ENCODE results near the gene SMAD7. TPM values are rescaled to one million over a fixed set of nuclear protein-coding genes. Genes with fewer than 3 reads are reported as not detected.

The SMAD7 gene
- total RNA-seq, 4 donors from 2014 or later, result 42.9 to 100 (median 68.7) TPM

DNA sequence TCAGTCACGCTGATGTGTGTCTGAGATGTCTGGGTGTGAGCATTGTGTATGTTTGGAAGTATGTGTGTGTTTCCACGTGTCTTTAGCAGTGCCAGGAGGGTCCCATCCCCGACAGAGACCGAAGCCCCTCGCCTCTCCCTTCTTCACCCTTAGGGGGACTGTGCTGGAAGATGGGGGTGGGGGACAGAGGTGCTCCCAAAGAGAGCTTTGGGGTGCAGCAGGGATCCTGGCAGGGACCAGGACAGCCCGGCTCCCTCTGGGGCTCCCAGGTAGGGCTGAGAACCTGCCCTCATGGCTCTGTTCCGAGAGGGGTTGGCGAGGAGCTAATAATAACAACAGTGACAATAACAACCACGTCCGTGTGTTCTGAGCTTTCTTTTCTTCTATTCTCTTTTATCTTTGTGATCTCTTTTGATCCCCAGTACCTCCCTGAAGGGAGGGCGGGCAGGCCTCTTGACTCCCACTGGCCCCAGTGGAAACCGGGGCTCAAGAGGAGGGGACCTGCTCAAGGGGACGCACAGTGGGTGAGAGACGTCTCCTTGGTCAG, 57.6 kb downstream of the SMAD7 start:
- Histone ChIP-seq H3K4me3 (no peak overlapping the region), H3K27ac (no peak overlapping the region), H3K4me1 (peaks cover 0 to 17% (median 3%) of the 10 kb centered on the region in 4 donors), H3K9me3 (no peaks in the 10 kb centered on the region), H3K36me3 (no peaks in the 10 kb centered on the region), H3K27me3 (no peaks in the 10 kb centered on the region)
- peak in 1 of 3 donors; percentile 20 for DNase-seq
- no peak for TF ChIP-seq POLR2A (IDR thresholded peaks at IDR 0.05)
- TF ChIP-seq, protein P1, sequence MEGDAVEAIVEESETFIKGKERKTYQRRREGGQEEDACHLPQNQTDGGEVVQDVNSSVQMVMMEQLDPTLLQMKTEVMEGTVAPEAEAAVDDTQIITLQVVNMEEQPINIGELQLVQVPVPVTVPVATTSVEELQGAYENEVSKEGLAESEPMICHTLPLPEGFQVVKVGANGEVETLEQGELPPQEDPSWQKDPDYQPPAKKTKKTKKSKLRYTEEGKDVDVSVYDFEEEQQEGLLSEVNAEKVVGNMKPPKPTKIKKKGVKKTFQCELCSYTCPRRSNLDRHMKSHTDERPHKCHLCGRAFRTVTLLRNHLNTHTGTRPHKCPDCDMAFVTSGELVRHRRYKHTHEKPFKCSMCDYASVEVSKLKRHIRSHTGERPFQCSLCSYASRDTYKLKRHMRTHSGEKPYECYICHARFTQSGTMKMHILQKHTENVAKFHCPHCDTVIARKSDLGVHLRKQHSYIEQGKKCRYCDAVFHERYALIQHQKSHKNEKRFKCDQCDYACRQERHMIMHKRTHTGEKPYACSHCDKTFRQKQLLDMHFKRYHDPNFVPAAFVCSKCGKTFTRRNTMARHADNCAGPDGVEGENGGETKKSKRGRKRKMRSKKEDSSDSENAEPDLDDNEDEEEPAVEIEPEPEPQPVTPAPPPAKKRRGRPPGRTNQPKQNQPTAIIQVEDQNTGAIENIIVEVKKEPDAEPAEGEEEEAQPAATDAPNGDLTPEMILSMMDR (IDR thresholded peaks at IDR 0.05), result no peak

DNA sequence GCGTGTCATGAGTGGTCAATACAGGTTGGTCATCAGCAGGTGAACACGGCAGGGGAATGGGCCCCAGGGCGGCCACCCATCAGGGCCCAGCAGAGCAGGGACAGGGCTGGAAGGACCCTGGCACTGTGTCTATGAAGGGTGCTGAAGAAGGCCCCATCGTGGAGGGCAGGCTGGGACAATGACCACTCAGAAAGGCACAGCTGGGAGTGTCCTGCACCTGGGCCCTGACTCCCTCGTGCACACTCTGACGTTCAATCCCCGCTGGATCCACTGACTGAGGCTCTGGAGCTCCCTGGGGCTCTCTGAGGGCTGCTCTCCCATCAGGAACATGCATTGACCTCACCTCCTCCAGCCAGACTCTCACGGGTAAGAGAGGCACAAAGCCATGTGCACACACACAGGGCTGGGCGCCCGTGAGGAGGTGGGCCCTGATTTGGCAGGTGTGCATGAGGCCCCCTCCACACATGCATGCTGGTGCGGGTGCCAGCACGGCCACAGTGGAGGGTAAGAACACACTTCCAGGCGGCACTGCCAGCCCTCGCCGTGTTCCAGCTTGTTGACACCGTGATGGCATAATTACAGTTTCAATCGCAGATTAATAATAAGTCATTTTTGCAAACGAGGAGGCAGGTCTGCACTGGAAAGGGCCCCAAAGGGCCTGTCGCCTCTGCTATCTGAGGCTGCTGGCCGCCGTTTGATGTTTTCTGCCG, 58.5 kb downstream of the SMAD7 start:
- no peak overlapping the region for H3K4me3 ChIP-seq
- no peaks in the 10 kb centered on the region for H3K27me3 ChIP-seq
- DNase-seq, result peak in 1 of 3 donors; percentile 15
- H3K36me3 ChIP-seq, result no peaks in the 10 kb centered on the region
- H3K27ac ChIP-seq, result no peak overlapping the region
- no peaks in the 10 kb centered on the region for H3K9me3 ChIP-seq
- H3K4me1 ChIP-seq, result peaks cover 0 to 17% (median 3%) of the 10 kb centered on the region in 4 donors
- TF ChIP-seq POLR2A (IDR thresholded peaks at IDR 0.05), result no peak
- TF ChIP-seq, protein P1 (IDR thresholded peaks at IDR 0.05), result no peak

DNA sequence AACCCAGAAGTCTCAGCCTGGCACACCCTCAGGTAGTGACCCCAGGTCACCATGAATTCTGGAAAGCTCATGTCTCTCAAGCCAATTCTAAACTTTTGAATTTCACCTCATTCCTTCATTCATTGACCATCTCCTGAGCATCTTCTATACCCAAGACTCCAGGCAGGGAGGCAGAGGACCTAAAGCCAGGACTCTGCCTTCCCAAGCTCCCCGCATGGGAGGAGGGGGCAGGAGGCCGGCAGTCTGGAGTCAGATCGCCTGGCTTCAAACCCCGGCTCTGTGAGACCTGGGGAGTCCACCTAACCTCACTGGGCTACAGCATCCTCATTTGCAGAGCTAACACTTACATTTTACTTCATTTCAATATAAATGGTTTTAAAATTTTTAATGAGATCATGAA, 59.0 kb downstream of the SMAD7 start:
- Histone ChIP-seq H3K27ac (no peak overlapping the region), H3K27me3 (no peaks in the 10 kb centered on the region), H3K4me3 (no peak overlapping the region), H3K36me3 (no peaks in the 10 kb centered on the region), H3K4me1 (peaks cover 0 to 17% (median under 1%) of the 10 kb centered on the region in 4 donors), H3K9me3 (no peaks in the 10 kb centered on the region)
- TF ChIP-seq, protein P1 (IDR thresholded peaks at IDR 0.05), result no peak
- no peak for TF ChIP-seq POLR2A (IDR thresholded peaks at IDR 0.05)
- no peak for DNase-seq

DNA sequence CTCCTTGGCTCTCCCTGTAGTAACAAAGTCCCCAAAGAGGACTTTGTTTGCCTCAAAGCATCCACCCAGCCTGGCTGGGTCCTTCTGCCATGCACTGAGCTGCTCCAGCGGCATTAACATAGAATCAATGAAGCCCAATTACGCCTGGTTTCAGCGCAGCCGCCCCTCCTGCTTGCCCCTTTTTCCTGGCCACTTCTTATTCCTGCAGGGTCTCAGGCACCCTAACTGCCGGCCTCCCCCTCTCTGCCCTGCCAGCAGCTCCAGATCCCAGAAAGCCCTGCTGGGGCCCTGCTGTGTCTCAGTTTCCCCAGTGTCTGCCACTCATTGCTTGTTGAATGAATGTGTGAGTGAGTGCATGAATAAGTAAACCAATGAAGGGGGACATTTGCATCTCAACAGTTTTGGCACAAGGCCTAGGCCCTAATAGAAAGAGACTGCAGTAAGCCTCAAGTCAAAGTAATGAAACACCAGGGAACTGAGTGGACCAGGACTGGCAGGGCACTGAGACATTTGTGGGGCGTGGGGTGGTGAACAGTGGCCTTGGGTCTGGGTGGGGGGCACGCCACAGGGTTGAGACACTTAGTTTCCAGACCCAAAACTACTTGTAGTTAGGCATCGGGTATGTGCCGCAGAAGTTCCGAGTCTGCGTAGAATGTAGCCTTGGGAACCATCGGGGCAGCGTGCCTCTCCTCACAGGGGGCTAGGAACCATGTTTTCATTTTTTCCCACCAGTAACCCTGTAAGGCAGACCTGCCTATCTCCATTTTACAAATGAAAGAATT, 60.6 kb downstream of the SMAD7 start:
- Histone ChIP-seq H3K27ac (no peak overlapping the region), H3K9me3 (no peaks in the 10 kb centered on the region)
- TF ChIP-seq POLR2A (IDR thresholded peaks at IDR 0.05), result no peak
- TF ChIP-seq, protein P1 (IDR thresholded peaks at IDR 0.05), result no peak

DNA sequence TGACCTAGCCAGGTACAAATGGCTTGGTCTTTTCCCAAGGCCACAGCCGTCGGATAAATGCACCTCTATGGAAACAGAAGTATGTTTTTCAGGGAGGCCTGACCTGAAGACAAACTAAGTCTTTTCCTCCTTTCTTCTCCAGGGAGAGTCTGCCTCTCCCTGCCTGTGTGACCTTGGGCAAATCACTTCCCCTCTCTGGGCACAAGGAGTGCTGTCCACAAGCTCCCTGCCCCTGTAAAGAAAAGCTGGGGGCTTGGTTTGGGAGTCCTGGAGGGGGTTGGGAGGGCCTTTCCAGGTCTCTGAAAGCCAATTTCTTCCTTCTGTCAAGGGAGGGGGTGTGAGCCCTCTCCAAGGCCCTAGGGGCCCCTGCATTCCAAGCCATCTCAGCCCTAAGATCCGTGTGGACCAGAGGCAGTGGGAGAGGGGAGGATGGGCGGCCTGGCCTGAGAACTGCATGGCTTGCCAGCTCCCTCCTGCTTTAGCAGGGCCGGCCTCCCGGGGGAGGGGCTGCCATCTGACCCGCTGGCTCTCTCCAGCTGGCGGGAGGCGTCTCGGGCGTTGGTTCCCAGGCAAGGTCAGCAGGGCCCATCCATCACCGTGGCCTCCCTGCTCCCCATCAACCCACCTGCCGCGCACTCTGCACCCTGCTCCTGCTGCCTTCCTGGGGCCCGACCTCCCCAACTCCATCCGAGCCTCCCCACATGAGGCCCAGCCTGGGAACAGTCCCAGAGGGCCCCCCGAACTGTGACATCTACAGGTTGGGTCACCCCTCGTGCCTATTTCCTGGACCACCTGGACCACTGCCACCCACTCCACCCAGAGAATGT, 61.4 kb downstream of the SMAD7 start:
- H3K27ac ChIP-seq, result no peak overlapping the region
- TF ChIP-seq, protein P1 (IDR thresholded peaks at IDR 0.05), result no peak
- no peak for TF ChIP-seq POLR2A (IDR thresholded peaks at IDR 0.05)
- DNase-seq, result peak in 1 of 3 donors; percentile 50
- H3K4me1 ChIP-seq, result peaks cover 0 to 17% (median 0%) of the 10 kb centered on the region in 4 donors
- H3K36me3 ChIP-seq, result no peaks in the 10 kb centered on the region
- no peaks in the 10 kb centered on the region for H3K9me3 ChIP-seq
- H3K27me3 ChIP-seq, result no peaks in the 10 kb centered on the region
- no peak overlapping the region for H3K4me3 ChIP-seq

More for the DNA sequence above, 60.6 kb downstream of the SMAD7 start:
- Histone ChIP-seq H3K36me3 (no peaks in the 10 kb centered on the region), H3K4me3 (no peak overlapping the region), H3K27me3 (no peaks in the 10 kb centered on the region), H3K4me1 (peaks cover 0 to 17% (median 0%) of the 10 kb centered on the region in 4 donors)
- peak in 1 of 3 donors; percentile 24 for DNase-seq
